GM23338 (cell line): Measurements from ENCODE around the gene NDP. TPM values are rescaled to one million over a fixed set of nuclear protein-coding genes. Genes with fewer than 3 reads are reported as not detected.

Source experiments
- ATAC-seq: fragments of 200-7000 bp; cut with Tn5 transposase; 3 replicates; pipeline ENCODE4 v1.9.1; 2020
- DNase-seq: peaks from one replicate; pipeline ENCODE4 v3.0.0-alpha.2; 2015; ENCODE audit warnings: low spot score
- H2AFZ ChIP-seq: fragments of 200-600 bp; sonication (generic); 2 replicates; pipeline ENCODE4 v1.8.0; 2016; ENCODE audit warnings: antibody characterized with exemption, mild to moderate bottlenecking, moderate library complexity
- H3F3A ChIP-seq: fragments of 200-600 bp; sonication (generic); replicated peaks from 2 replicates; pipeline ENCODE4 v1.8.0; 2017; ENCODE audit warnings: antibody characterized with exemption, mixed run types, low read depth
- H3K27ac ChIP-seq: fragments of 200-600 bp; sonication (generic); 2 replicates; pipeline ENCODE4 v1.6.1; 2016; ENCODE audit warnings: low read depth
- H3K27me3 ChIP-seq: fragments of 200-600 bp; sonication (generic); 2 replicates; pipeline ENCODE4 v1.8.0; 2016; ENCODE audit warnings: mild to moderate bottlenecking, mixed run types, moderate library complexity; ENCODE audit not compliant: insufficient read depth
- H3K36me3 ChIP-seq: fragments of 200-600 bp; sonication (generic); 2 replicates; pipeline ENCODE4 v1.8.0; 2016; ENCODE audit warnings: mild to moderate bottlenecking; ENCODE audit not compliant: insufficient read depth
- H3K4me1 ChIP-seq: fragments of 200-600 bp; sonication (generic); 2 replicates; pipeline ENCODE4 v1.8.0; 2016; ENCODE audit warnings: mild to moderate bottlenecking, moderate library complexity; ENCODE audit not compliant: insufficient read depth
- H3K4me2 ChIP-seq: fragments of 200-600 bp; sonication (generic); 2 replicates; pipeline ENCODE4 v1.7.1; 2017; ENCODE audit warnings: mixed run types
- H3K4me3 ChIP-seq: fragments of 200-600 bp; sonication (generic); 2 replicates; pipeline ENCODE4 v1.6.1; 2016; ENCODE audit warnings: mixed run types
- H3K79me2 ChIP-seq: fragments of 200-600 bp; sonication (generic); replicated peaks from 2 replicates; pipeline ENCODE4 v1.8.0; 2017; ENCODE audit warnings: mild to moderate bottlenecking; ENCODE audit not compliant: insufficient read depth
- H3K9me2 ChIP-seq: fragments of 200-600 bp; sonication (generic); 2 replicates; pipeline ENCODE4 v1.8.0; 2017; ENCODE audit not compliant: insufficient read depth
- H4K20me1 ChIP-seq: fragments of 200-600 bp; sonication (generic); replicated peaks from 2 replicates; pipeline ENCODE4 v1.8.0; 2017; ENCODE audit warnings: mild to moderate bottlenecking; ENCODE audit not compliant: insufficient read depth
- H3K27ac Mint-ChIP-seq: 2 replicates; pipeline ENCODE4 v1.8.0; 2020; ENCODE audit warnings: inconsistent platforms, mild to moderate bottlenecking, moderate library complexity, mixed read lengths
- H3K27me3 Mint-ChIP-seq: 3 replicates; pipeline ENCODE4 v1.8.0; 2022; ENCODE audit warnings: low read depth, mild to moderate bottlenecking, moderate library complexity, mixed read lengths, inconsistent platforms; ENCODE audit not compliant: insufficient read depth, poor library complexity
- H3K36me3 Mint-ChIP-seq: 3 replicates; pipeline ENCODE4 v1.8.0; 2021; ENCODE audit warnings: low read depth, mild to moderate bottlenecking, inconsistent platforms, moderate library complexity, mixed read lengths
- H3K4me1 Mint-ChIP-seq: 3 replicates; pipeline ENCODE4 v1.8.0; 2020; ENCODE audit warnings: mild to moderate bottlenecking, inconsistent platforms, mixed read lengths
- H3K4me3 Mint-ChIP-seq: 3 replicates; pipeline ENCODE4 v1.8.0; 2021; ENCODE audit warnings: moderate library complexity, mild to moderate bottlenecking, inconsistent platforms, mixed read lengths
- H3K9me3 Mint-ChIP-seq: 3 replicates; pipeline ENCODE4 v1.8.0; 2020; ENCODE audit warnings: moderate library complexity, mild to moderate bottlenecking, inconsistent platforms, mixed read lengths
- CREB1 ChIP-seq: fragments of 250-450 bp; sonication (Bioruptor Pico); IDR thresholded peaks from 2 replicates; pipeline ENCODE4 v1.5.0; 2020; ENCODE audit warnings: low read depth, mild to moderate bottlenecking, moderate library complexity
- CTCF ChIP-seq, 2 experiments: fragments of 200-600 bp in 1 of 2; sonication (generic) in 1 of 2; conservative IDR thresholded peaks; 2 replicates each; pipeline versions ENCODE4 v1.5.1 to v1.6.1; 2016 to 2017; ENCODE audit warnings: antibody characterized with exemption in 2 of 2, low read depth in 2 of 2, mild to moderate bottlenecking in 2 of 2, moderate library complexity in 1 of 2
- EZH2 ChIP-seq: fragments of 200-600 bp; sonication (generic); IDR thresholded peaks from one replicate; pipeline ENCODE4 v1.8.0; 2017; ENCODE audit warnings: antibody characterized with exemption, mild to moderate bottlenecking, low read depth; ENCODE audit not compliant: unreplicated experiment
- EZH2phosphoT487 ChIP-seq: fragments of 200-600 bp; sonication (generic); IDR thresholded peaks from one replicate; pipeline ENCODE4 v1.8.1; 2018; ENCODE audit warnings: antibody characterized with exemption; ENCODE audit not compliant: unreplicated experiment
- JUNB ChIP-seq: IDR thresholded peaks from one replicate; pipeline ENCODE4 v1.6.1; 2016; ENCODE audit warnings: antibody characterized with exemption; ENCODE audit not compliant: unreplicated experiment
- NANOG ChIP-seq: IDR thresholded peaks from 2 replicates; pipeline ENCODE4 v1.6.1; 2016; ENCODE audit warnings: antibody characterized with exemption, borderline replicate concordance
- POLR2AphosphoS5 ChIP-seq: IDR thresholded peaks from 2 replicates; pipeline ENCODE4 v1.6.1; 2016; ENCODE audit warnings: antibody characterized with exemption, low read depth
- STAT1 ChIP-seq: IDR thresholded peaks from one replicate; pipeline ENCODE4 v1.6.1; 2016; ENCODE audit warnings: antibody characterized with exemption; ENCODE audit not compliant: unreplicated experiment
- ZNF114 ChIP-seq: fragments of 250-450 bp; sonication (Bioruptor Pico); IDR thresholded peaks from 2 replicates; pipeline ENCODE4 v1.5.0; 2020; ENCODE audit warnings: mild to moderate bottlenecking, moderate library complexity
- ZNF331 ChIP-seq: fragments of 250-450 bp; sonication (Bioruptor Pico); IDR thresholded peaks from 2 replicates; pipeline ENCODE4 v1.5.0; 2020; ENCODE audit warnings: low read depth, mild to moderate bottlenecking, moderate library complexity
- polyA plus RNA-seq: library from polyadenylated mRNA; unstranded; fragments of >200 nt; fragmentation: Nextera tagmentation; extraction: Ambion mirVana; gene quantifications from 2 replicates; pipeline ENCODE4 v1.2.1, GENCODE V29; 2016
- total RNA-seq: library from RNA; depleted of rRNA; stranded (reverse); fragments of >200 nt; shearing (Covaris generic); gene quantifications from 2 replicates; pipeline ENCODE4 v1.2.3, GENCODE V29; 2014
- TF ChIP-seq, protein P1 (sequence below): IDR thresholded peaks from 2 replicates; pipeline ENCODE4 v1.6.1; 2016; ENCODE audit warnings: antibody characterized with exemption
- TF ChIP-seq, protein P2 (sequence below): IDR thresholded peaks from one replicate; pipeline ENCODE4 v1.6.1; 2018; ENCODE audit warnings: antibody characterized with exemption; ENCODE audit not compliant: unreplicated experiment

The NDP gene
- total and polyA plus RNA-seq, 2 experiments from 2014 or later, result 0.14 TPM; not detected in 1

DNA sequence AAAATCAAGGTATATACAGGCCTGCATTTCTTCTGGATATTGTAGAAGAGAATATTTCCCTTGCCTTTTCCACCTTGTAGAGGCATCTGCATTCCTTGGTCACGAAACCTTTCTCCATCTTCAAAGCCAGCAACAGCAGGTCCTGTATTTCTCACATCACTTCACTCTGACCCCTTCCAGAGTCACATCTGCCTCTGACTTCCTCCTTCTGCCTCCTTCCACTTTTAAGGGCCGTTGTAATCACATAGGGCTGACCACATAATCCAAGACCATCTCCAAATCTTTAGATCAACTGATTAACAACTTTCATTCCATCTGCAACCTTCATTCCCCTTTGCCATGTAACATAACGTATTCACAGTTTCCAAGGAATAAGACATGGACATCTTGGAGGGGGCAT is 38.3 kb upstream of the NDP start (continued):
- TF ChIP-seq CTCF (conservative IDR thresholded peaks at IDR 0.05; ENCODE audit: low read depth in 2 of 2), result no peak
- TF ChIP-seq, protein P1, sequence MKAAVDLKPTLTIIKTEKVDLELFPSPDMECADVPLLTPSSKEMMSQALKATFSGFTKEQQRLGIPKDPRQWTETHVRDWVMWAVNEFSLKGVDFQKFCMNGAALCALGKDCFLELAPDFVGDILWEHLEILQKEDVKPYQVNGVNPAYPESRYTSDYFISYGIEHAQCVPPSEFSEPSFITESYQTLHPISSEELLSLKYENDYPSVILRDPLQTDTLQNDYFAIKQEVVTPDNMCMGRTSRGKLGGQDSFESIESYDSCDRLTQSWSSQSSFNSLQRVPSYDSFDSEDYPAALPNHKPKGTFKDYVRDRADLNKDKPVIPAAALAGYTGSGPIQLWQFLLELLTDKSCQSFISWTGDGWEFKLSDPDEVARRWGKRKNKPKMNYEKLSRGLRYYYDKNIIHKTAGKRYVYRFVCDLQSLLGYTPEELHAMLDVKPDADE, result no peak
- no peak for TF ChIP-seq STAT1
- no peak for TF ChIP-seq JUNB

DNA sequence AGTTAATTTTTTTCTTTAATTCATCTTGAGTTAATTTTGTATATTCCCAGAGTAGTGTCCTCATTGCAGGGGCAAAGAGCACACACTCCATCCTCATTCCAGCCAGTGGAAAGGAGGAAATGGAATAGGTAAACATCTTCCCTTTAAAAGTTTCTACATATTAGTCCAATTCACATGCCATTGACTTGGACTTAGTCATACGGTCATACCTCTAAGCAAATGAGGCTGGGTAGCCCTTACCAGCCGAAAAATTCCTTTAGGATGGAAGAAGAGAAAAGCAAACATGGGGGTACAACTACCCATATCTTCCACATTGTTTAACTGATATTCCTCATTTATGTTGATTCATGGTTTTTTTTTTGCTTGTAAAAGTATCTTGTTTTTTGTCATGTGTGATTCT is 37.4 kb upstream of the NDP start:
- H3K36me3 ChIP-seq, result no peaks in the 10 kb centered on the region
- no peak overlapping the region for H3K27ac ChIP-seq
- DNase-seq (no peak), ATAC-seq (no peak)
- H4K20me1 ChIP-seq, result no peaks in the 10 kb centered on the region
- H3K79me2 ChIP-seq, result no peaks in the 10 kb centered on the region
- no peak overlapping the region for H3K4me3 ChIP-seq
- Mint-ChIP-seq H3K4me3 (no peak overlapping the region), H3K4me1 (no peaks in the 10 kb centered on the region), H3K27me3 (peaks cover 3% of the 10 kb centered on the region), H3K27ac (no peak overlapping the region), H3K9me3 (no peaks in the 10 kb centered on the region), H3K36me3 (no peaks in the 10 kb centered on the region)
- H3K4me1 ChIP-seq, result no peaks in the 10 kb centered on the region
- no peaks in the 10 kb centered on the region for H3F3A ChIP-seq
- H3K4me2 ChIP-seq, result no peak overlapping the region
- H2AFZ ChIP-seq, result no peak overlapping the region
- no peaks in the 10 kb centered on the region for H3K27me3 ChIP-seq
- H3K9me2 ChIP-seq, result no peaks in the 10 kb centered on the region
- TF ChIP-seq, protein P2, sequence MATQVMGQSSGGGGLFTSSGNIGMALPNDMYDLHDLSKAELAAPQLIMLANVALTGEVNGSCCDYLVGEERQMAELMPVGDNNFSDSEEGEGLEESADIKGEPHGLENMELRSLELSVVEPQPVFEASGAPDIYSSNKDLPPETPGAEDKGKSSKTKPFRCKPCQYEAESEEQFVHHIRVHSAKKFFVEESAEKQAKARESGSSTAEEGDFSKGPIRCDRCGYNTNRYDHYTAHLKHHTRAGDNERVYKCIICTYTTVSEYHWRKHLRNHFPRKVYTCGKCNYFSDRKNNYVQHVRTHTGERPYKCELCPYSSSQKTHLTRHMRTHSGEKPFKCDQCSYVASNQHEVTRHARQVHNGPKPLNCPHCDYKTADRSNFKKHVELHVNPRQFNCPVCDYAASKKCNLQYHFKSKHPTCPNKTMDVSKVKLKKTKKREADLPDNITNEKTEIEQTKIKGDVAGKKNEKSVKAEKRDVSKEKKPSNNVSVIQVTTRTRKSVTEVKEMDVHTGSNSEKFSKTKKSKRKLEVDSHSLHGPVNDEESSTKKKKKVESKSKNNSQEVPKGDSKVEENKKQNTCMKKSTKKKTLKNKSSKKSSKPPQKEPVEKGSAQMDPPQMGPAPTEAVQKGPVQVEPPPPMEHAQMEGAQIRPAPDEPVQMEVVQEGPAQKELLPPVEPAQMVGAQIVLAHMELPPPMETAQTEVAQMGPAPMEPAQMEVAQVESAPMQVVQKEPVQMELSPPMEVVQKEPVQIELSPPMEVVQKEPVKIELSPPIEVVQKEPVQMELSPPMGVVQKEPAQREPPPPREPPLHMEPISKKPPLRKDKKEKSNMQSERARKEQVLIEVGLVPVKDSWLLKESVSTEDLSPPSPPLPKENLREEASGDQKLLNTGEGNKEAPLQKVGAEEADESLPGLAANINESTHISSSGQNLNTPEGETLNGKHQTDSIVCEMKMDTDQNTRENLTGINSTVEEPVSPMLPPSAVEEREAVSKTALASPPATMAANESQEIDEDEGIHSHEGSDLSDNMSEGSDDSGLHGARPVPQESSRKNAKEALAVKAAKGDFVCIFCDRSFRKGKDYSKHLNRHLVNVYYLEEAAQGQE, result no peak
- TF ChIP-seq NANOG, result no peak
- TF ChIP-seq EZH2phosphoT487, result no peak
- no peak for TF ChIP-seq ZNF331 (CRISPR knock-in tag)
- no peak for TF ChIP-seq CREB1 (CRISPR knock-in tag)
- TF ChIP-seq POLR2AphosphoS5, result no peak
- TF ChIP-seq CTCF (conservative IDR thresholded peaks at IDR 0.05; ENCODE audit: low read depth in 2 of 2), result no peak
- no peak for TF ChIP-seq EZH2
- TF ChIP-seq ZNF114 (CRISPR knock-in tag), result no peak
